GM15510 (cell line): ENCODE results near the gene GNG7.

Source experiments
- POLR2A ChIP-seq: IDR thresholded peaks from 3 replicates; pipeline ENCODE4 v1.6.1; 2011; ENCODE audit warnings: borderline replicate concordance; ENCODE audit not compliant: insufficient read length; ENCODE audit errors: extremely low read depth

GNG7 gene

GRCh38 chr19:2701361-2702169 is 929 bp downstream of the GNG7 start:
- no peak for TF ChIP-seq POLR2A

GRCh38 chr19:2700660-2701360 is 1.7 kb downstream of the GNG7 start:
- no peak for TF ChIP-seq POLR2A

GRCh38 chr19:2699413-2700140 is 2.9 kb downstream of the GNG7 start:
- TF ChIP-seq POLR2A = no peak

DNA sequence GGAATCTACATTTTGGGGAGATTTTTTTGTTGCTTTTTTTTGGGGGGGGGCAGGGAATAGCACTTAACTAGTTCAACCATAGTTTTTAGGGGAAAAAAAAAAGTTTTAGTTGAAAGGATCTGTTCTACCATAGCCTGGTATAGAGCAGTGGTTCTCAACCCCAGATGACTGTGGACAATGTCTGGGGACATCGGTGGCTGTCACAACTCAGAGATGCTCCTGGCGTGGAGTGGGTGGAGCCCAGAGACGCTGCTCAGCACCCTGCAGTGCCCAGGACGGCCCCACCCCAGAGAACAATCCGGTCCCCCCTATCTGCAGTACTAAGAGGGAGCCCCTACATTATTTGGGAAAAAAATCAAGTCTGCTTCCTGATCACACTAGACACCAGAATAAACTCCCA is 8.3 kb downstream of the GNG7 start:
- no peak for TF ChIP-seq POLR2A

GRCh38 chr19:2693492-2694160 is 8.9 kb downstream of the GNG7 start:
- no peak for TF ChIP-seq POLR2A

GRCh38 chr19:2691951-2692350 is 10.5 kb downstream of the GNG7 start:
- no peak for TF ChIP-seq POLR2A

GRCh38 chr19:2690856-2691255 is 11.6 kb downstream of the GNG7 start:
- TF ChIP-seq POLR2A = no peak

DNA sequence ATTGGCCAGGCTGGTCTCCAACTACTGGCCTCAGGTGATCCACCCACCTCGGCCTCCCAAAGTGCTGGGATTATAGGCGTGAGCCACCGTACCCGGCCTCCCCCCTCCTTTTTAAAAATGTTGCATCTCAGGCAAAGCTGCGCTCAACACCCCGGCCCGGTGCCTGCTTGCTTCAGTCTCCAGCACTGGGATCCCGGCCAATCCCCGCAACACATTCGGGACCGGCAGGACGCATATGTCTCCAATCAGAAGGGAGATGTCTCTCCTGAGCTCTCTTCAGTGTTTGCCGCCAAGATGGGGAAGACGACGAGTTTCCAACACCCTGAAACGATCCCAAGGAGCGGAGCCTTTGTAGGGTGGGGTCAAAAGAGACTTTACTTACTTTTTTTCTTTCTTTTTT is 16.1 kb downstream of the GNG7 start:
- no peak for TF ChIP-seq POLR2A

DNA sequence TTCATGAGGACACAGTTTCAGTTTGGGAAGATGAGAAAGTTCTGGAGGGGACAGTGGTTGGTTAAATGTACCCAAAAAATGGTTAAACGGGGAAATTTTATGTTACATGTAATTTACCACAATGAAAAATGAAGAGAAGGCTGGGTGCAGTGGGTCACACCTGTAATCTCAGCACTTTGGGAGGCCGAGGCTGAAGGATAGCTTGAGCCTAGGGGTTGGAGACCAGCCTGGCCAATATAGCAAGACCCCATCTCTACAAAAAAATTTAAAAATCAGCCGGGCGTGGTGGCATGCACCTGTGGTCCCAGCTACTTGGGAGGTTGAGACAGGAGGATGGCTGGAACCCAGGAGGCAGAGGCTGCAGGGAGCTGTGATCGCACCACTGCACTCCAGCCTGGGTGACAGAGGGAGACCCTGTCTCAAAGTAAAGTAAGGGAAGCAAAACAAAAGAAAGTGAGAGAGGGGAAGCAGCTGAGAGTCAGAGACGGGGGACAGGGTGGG is 17.2 kb downstream of the GNG7 start:
- TF ChIP-seq POLR2A = no peak

GRCh38 chr19:2683430-2684003 is 19.0 kb downstream of the GNG7 start:
- no peak for TF ChIP-seq POLR2A

DNA sequence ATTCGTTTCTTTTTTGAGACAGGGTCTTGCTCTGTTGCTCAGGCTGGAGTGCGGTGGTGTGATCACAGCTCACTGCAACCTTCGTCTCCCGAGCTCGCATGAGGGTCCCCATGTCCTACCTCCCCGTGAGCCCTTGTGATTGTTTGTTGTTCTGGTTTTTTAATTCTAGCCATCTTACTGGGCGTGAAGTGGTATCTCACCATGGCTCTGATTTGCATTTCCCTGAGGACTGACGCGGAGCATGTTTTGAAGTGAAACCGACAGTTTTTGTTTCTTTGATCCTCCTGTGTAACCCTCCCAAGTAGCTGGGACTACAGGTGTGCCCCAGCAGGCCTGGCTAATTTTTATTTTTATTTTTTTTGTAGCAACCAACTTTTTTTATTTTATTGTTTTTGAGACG is 21.7 kb downstream of the GNG7 start:
- no peak for TF ChIP-seq POLR2A

DNA sequence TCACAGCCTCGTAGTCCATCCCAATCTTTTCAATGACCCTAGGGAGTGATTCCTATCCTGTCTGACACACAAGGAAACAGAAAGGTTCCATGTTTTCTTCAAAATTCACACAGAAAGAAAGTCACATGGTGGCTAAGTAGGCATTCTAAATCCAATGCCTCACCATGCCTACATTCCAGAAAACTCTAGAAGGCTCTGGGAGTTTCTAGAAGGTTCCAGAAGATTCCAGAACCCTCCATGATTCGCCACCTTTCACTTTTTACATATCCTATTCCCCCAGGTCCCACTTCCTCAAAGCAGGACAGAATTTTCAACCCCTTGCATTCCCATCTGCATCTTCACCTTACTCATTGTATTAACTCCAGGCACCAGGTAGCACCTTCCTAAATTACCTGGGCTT is 23.1 kb downstream of the GNG7 start:
- TF ChIP-seq POLR2A = no peak

GRCh38 chr19:2678044-2678671 is 24.3 kb downstream of the GNG7 start:
- TF ChIP-seq POLR2A = no peak

DNA sequence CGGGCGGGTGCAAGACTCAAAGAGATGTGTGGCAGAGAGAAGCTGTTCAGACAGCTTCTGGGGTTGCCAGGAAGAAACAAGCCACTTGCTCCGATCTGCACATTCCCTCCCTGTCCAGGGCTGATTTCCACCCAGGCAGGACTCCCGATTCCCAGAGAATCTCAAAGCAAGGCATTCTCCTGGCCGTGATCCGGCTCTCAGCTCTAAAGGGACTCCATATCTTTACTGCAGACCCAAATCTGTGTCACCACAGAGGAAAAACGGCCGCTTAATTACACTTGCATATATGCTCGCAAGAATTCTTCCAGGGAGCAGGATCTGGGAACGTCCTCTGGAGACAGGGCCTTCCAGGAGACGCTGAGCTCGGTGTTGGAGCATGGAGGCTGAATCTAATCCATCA is 25.7 kb downstream of the GNG7 start:
- no peak for TF ChIP-seq POLR2A

GRCh38 chr19:2675892-2676291 is 26.6 kb downstream of the GNG7 start:
- no peak for TF ChIP-seq POLR2A

GRCh38 chr19:2670217-2670616 is 32.3 kb downstream of the GNG7 start:
- no peak for TF ChIP-seq POLR2A
